C4-2B (cell line): ENCODE data around the gene TNFAIP8.

Experiments used
- ZFX ChIP-seq: fragments of 450-650 bp; IDR thresholded peaks from 2 replicates; pipeline ENCODE4 v1.6.1; 2017
- TF ChIP-seq, protein P1 (sequence below): fragments of 450-650 bp; conservative IDR thresholded peaks from 2 replicates; pipeline ENCODE4 v1.5.1; 2017; ENCODE audit warnings: mild to moderate bottlenecking

DNA sequence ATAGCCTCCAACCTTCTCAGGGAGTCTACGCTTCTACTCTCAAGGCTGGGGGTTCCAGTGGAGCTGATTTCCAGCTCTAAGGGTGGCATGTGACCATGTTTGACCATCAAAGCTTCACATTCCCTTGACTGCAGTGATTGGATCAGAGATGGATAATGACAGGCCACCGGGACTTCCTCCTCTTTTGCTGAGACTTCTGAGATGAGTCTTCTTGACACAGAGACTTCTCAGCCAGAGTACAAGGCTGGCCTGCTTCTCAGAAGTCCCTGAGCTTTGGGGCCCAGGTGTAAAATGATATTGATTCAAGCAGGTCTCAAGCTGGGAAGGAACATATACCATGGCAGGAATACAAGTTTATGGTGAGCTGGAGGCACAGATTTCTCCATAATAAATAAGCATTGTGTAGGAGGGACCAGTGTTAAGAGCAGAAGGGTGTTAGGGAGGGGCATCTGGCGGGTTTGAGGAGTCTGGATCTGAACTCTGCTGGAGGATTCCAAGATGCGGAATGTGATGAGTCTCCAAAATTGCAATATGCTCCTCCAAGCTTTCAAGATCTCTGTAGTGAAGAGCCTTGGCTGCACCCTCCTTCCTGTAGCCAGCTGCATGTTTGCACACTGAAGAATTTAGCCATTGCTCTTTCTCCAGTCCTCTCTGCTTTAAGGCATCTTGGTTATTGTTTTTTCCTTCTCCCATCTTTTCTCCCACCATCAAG is 54.8 kb downstream of the TNFAIP8 start:
- TF ChIP-seq, protein P1, sequence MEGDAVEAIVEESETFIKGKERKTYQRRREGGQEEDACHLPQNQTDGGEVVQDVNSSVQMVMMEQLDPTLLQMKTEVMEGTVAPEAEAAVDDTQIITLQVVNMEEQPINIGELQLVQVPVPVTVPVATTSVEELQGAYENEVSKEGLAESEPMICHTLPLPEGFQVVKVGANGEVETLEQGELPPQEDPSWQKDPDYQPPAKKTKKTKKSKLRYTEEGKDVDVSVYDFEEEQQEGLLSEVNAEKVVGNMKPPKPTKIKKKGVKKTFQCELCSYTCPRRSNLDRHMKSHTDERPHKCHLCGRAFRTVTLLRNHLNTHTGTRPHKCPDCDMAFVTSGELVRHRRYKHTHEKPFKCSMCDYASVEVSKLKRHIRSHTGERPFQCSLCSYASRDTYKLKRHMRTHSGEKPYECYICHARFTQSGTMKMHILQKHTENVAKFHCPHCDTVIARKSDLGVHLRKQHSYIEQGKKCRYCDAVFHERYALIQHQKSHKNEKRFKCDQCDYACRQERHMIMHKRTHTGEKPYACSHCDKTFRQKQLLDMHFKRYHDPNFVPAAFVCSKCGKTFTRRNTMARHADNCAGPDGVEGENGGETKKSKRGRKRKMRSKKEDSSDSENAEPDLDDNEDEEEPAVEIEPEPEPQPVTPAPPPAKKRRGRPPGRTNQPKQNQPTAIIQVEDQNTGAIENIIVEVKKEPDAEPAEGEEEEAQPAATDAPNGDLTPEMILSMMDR, result no peak
- no peak for TF ChIP-seq ZFX
